Neutrophil (primary cell): ENCODE data around the gene TOGARAM1.
"Not testable (repeated sequence)": the region's sequence is repeated elsewhere in the genome, so short reads cannot be mapped to it uniquely, and the experiment has no call there.

ENCODE experiments used
- H3K27ac ChIP-seq: fragments of 200-600 bp; sonication (generic); 2 replicates; pipeline ENCODE4 v1.5.1; 2016; ENCODE audit warnings: mild to moderate bottlenecking, moderate library complexity
- H3K27me3 ChIP-seq: fragments of 200-600 bp; sonication (generic); 2 replicates; pipeline ENCODE4 v1.6.0; 2016; ENCODE audit warnings: mild to moderate bottlenecking
- H3K36me3 ChIP-seq: fragments of 200-600 bp; sonication (generic); 2 replicates; pipeline ENCODE4 v1.5.1; 2017
- H3K4me1 ChIP-seq, 2 experiments: fragments of 200-600 bp in 1 of 2; sonication (generic) in 1 of 2; 1 replicate in 1 of 2; 2 replicates in 1 of 2; pipeline versions ENCODE4 v1.5.1 to v1.6.1; 2013 to 2016; ENCODE audit warnings: low read depth in 1 of 2, low read length in 1 of 2, mild to moderate bottlenecking in 1 of 2, moderate library complexity in 1 of 2; ENCODE audit not compliant: control insufficient read depth in 1 of 2, insufficient read depth in 1 of 2
- H3K4me3 ChIP-seq, 2 experiments: fragments of 200-600 bp in 1 of 2; sonication (generic) in 1 of 2; 1 replicate in 1 of 2; 2 replicates in 1 of 2; pipeline ENCODE4 v1.5.1; 2013 to 2016; ENCODE audit warnings: low read depth in 1 of 2, low read length in 1 of 2, mild to moderate bottlenecking in 1 of 2, moderate library complexity in 1 of 2
- H3K9me3 ChIP-seq: fragments of 200-600 bp; sonication (generic); 2 replicates; pipeline ENCODE4 v1.5.1; 2016
- CTCF ChIP-seq: fragments of 200-600 bp; sonication (generic); IDR thresholded peaks from 2 replicates; pipeline ENCODE4 v1.5.1; 2016; ENCODE audit warnings: antibody characterized with exemption

The TOGARAM1 gene

DNA sequence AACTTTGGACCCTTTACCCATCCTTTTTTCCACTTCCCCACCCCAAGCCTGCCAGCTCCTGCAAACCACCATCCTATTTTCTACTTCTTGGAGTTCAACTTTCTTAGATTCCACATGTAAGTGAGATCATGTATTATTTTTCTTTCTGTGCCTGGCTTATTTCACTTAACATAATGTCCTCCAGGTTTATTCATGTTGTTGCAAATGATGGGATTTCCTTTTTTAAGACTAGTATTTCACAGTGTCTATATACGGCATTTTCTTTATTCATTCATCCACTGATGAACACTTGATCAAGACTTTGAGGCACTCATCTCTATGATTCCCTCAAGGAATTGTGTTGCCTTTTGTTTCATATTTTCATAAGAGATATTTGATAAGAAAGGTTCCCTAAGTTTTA, 116.3 kb downstream of the TOGARAM1 start:
- H3K4me1 ChIP-seq = peaks cover 2% of the 10 kb centered on the region in 2 experiments
- TF ChIP-seq CTCF = no peak

GRCh38 chr14:45080416-45080968, 118.5 kb downstream of the TOGARAM1 start:
- H3K4me3 ChIP-seq, H3K27me3 ChIP-seq, H3K9me3 ChIP-seq, H3K36me3 ChIP-seq, H3K27ac ChIP-seq: not testable (repeated sequence)
- peaks cover 18% of the 10 kb centered on the region in 2 experiments for H3K4me1 ChIP-seq

More for the DNA sequence above, 116.3 kb downstream of the TOGARAM1 start:
- Histone ChIP-seq H3K4me3 (no peak overlapping the region), H3K36me3 (no peaks in the 10 kb centered on the region), H3K9me3 (no peaks in the 10 kb centered on the region), H3K27me3 (no peaks in the 10 kb centered on the region), H3K27ac (no peak overlapping the region)

- not testable (repeated sequence) for H3K27ac ChIP-seq, H3K27me3 ChIP-seq, H3K4me3 ChIP-seq, H3K9me3 ChIP-seq, H3K36me3 ChIP-seq
- peaks cover 18% of the 10 kb centered on the region in 2 experiments for H3K4me1 ChIP-seq
Observed at GRCh38 chr14:45081096-45081495, 119.1 kb downstream of the TOGARAM1 start.

DNA sequence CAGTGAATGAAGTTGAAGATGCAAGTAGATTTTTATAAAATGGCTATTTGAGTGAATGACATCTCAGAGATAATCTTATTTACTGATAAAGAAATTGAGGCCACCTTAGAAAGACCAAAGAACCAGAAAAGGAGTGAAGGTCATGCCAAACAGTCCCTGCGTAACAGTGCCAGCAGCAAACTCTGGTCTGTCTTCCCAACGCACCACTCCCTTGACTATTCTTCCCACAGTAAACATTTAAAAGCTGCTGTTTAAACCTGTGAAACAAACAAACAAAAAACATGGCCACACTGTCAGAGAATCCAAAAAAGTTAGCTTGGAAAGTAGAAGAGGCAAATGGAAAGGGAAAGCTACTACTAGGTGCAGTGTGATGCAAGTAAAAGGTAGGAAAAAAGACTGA, 120.4 kb downstream of the TOGARAM1 start:
- Histone ChIP-seq H3K4me3 (no peak overlapping the region), H3K9me3 (no peaks in the 10 kb centered on the region), H3K36me3 (no peaks in the 10 kb centered on the region)

GRCh38 chr14:45083617-45083975, 121.6 kb downstream of the TOGARAM1 start:
- no peaks in the 10 kb centered on the region for H3K27me3 ChIP-seq
- H3K4me3 ChIP-seq = peak overlapping the region; percentile 82 to 87
- peak overlapping the region; percentile 72 for H3K27ac ChIP-seq

More for the DNA sequence above, 120.4 kb downstream of the TOGARAM1 start:
- H3K27ac ChIP-seq = no peak overlapping the region
- peaks cover 18% of the 10 kb centered on the region in 2 experiments for H3K4me1 ChIP-seq
- H3K27me3 ChIP-seq = no peaks in the 10 kb centered on the region
- TF ChIP-seq CTCF = no peak

DNA sequence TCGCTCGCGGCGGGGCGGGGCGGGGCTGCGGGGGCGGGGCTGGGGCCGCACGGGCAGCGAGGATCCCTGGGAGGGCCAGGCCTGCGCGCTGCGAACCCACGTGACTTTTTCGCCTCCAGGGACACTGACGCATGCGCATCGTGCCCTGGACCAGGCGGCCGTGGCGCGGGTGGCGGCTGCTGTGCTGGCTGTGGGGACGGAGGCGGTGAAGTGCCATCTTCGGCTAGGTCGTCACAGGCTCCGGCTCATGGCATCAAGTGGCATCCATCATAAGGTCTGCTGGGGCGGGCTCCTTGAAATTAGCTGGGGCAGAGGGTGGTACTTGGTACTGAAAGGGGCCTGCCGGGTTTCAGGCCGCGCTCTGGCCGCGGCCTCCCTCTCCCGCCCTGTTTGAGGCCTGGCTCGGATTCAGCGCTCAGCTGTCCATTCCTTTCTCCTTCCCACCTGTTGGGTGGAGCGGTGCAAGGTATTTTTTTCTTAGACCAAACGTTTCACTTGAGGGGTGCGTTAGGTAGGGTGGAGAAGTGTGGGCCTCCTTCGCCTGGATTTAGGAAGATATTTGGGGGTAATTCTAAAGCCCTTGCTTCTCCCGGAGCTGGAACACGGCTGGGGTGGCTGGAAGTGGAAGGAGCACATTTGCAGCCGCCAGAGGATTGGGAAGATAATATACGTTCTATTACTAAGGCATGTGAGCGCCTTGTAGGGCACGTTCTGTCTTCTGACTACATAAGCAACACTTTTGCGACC, 122.2 kb downstream of the TOGARAM1 start, which contains the start of gene PRPF39:
PRPF39 (plus strand) TSS at position 141 of the 747 bp plus-strand sequence. CDS start 11,124 bp downstream, outside the sequence.
- no peaks in the 10 kb centered on the region for H3K9me3 ChIP-seq
- H3K27ac ChIP-seq = peak within 1 kb of the TSS; percentile 72
- H3K4me1 ChIP-seq = peaks cover 18% of the 10 kb centered on the region in 2 experiments
- peak within 1 kb of the TSS; percentile 82 to 87 for H3K4me3 ChIP-seq
- TF ChIP-seq CTCF = peak; percentile 41
- no peaks in the 10 kb centered on the region for H3K36me3 ChIP-seq
- H3K27me3 ChIP-seq = no peaks in the 10 kb centered on the region

More at GRCh38 chr14:45083617-45083975, 121.6 kb downstream of the TOGARAM1 start:
- H3K4me1 ChIP-seq = peaks cover 18% of the 10 kb centered on the region in 2 experiments
- H3K9me3 ChIP-seq = no peaks in the 10 kb centered on the region
- no peaks in the 10 kb centered on the region for H3K36me3 ChIP-seq
- no peak for TF ChIP-seq CTCF
